ENCODE results near the gene RTP3. TPM values are rescaled to one million over a fixed set of nuclear protein-coding genes. Genes with fewer than 3 reads are reported as not detected.

Gene RTP3
- total and polyA plus RNA-seq, 2 of the 4 experiments (the other 2 are of a cell fraction): 0.18 to 0.26 TPM

DNA sequence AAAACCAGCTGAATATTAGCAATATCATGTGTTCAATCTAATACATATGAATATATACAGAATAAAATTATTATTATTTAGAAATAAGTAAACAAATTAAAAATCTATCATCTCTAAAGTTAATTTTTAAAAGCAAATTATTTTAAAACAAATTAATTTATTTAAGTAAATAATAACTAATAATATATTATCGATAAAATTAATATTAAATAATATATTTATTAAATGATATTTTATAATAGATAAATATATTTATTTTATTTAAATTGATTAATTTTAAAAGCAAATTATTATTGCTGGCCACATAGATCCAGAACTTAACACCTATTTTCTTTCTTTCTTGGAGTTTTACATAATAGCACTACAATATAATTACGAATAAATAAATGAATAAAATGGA, 22.2 kb downstream of the RTP3 start:
- in situ Hi-C loops (cut with MboI; ENCODE audit: low sequenced_read_pairs) (no loop called here), dilution Hi-C loops (cut with HindIII; ENCODE audit: low sequenced_read_pairs, unreplicated experiment) (no loop called here), intact Hi-C loops (cut with micrococcal nuclease) (no loop called here)
- no peaks in the 10 kb centered on the region for H3K27me3 ChIP-seq (ENCODE audit: control insufficient read depth, insufficient read depth, low read length)
- no peak overlapping the region for H4K91ac ChIP-seq (ENCODE audit: insufficient read depth, low read depth, low read length)
- no peak overlapping the region for H2AK9ac ChIP-seq (replicated peaks; ENCODE audit: low read depth, low read length, poor library complexity)
- POLR2A ChIA-PET (ENCODE audit: unreplicated experiment): no interaction called here
- H2BK20ac ChIP-seq (ENCODE audit: low read depth, low read length): no peak overlapping the region
- no peak overlapping the region for H3K18ac ChIP-seq (ENCODE audit: low read depth, low read length)
- H4K8ac ChIP-seq (ENCODE audit: low read depth in 2 of 2, low read length in 2 of 2): no peak overlapping the region
- H4K20me1 ChIP-seq (ENCODE audit: insufficient read depth, low read length): no peaks in the 10 kb centered on the region
- H3K36me3 ChIP-seq (ENCODE audit: control insufficient read depth, insufficient read depth, low read length): peaks cover 2% of the 10 kb centered on the region; the same call in 1 of the 2 replicates
- no peak overlapping the region for H3K4me2 ChIP-seq (ENCODE audit: low read depth, low read length)
- H2BK5ac ChIP-seq (ENCODE audit: low read depth, low read length, poor library complexity, severe bottlenecking): no peak overlapping the region
- H3K9me1 ChIP-seq (ENCODE audit: insufficient read depth, low read length): peaks cover 12% of the 10 kb centered on the region
- no peaks in the 10 kb centered on the region for H3K9me3 ChIP-seq (ENCODE audit: control insufficient read depth, insufficient read depth, low read length)
- H3K14ac ChIP-seq (replicated peaks; ENCODE audit: low read depth, low read length): no peak overlapping the region
- CTCF ChIA-PET: no interaction called here
- H3K79me1 ChIP-seq (ENCODE audit: low read depth in 1 of 2, low read length in 2 of 2): no peaks in the 10 kb centered on the region
- ATAC-seq (ENCODE audit: low read depth) (no peak), DNase-seq (no peak)
- no peak overlapping the region for H4K5ac ChIP-seq (ENCODE audit: low read depth, low read length)
- H3K4me1 ChIP-seq (ENCODE audit: control insufficient read depth, insufficient read depth, low read length): peaks cover 7% of the 10 kb centered on the region
- H2BK15ac ChIP-seq (ENCODE audit: low read depth, low read length): no peak overlapping the region
- no CpG with 5 or more reads among the region's 2 CpGs for WGBS, 2 experiments (ENCODE audit: extremely low coverage in 2 of 2, insufficient read length in 1 of 2)
- no peak overlapping the region for H3K4me3 ChIP-seq (ENCODE audit: insufficient read depth, low read depth, low read length)
- H3K27ac ChIP-seq (ENCODE audit: insufficient read depth, low read length): no peak overlapping the region
- H3K23ac ChIP-seq (ENCODE audit: low read depth, low read length): no peak overlapping the region
- H2BK120ac ChIP-seq (ENCODE audit: low read depth, low read length): no peak overlapping the region
- no peak overlapping the region for H3K9ac ChIP-seq (ENCODE audit: low read depth, low read length)
- H2AK5ac ChIP-seq (ENCODE audit: low read depth, low read length): no peak overlapping the region
- BruUV-seq (replicated peaks): no TSS peak
- TF ChIP-seq NFE2L2 (IDR thresholded peaks at IDR 0.05; ENCODE audit: low read depth, low read length): no peak
- TF ChIP-seq FOS (IDR thresholded peaks at IDR 0.05; ENCODE audit: low read depth, low read length): no peak
- TF ChIP-seq CEBPB (IDR thresholded peaks at IDR 0.05; ENCODE audit: low read depth, low read length): no peak
- no peak for TF ChIP-seq BHLHE40 (IDR thresholded peaks at IDR 0.05; ENCODE audit: low read depth, low read length)
- TF ChIP-seq SMC3 (IDR thresholded peaks at IDR 0.05; ENCODE audit: low read depth, low read length): no peak
- no peak for TF ChIP-seq MAFK (IDR thresholded peaks at IDR 0.05; ENCODE audit: low read depth, low read length)
- TF ChIP-seq, protein P1, sequence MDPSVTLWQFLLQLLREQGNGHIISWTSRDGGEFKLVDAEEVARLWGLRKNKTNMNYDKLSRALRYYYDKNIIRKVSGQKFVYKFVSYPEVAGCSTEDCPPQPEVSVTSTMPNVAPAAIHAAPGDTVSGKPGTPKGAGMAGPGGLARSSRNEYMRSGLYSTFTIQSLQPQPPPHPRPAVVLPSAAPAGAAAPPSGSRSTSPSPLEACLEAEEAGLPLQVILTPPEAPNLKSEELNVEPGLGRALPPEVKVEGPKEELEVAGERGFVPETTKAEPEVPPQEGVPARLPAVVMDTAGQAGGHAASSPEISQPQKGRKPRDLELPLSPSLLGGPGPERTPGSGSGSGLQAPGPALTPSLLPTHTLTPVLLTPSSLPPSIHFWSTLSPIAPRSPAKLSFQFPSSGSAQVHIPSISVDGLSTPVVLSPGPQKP (IDR thresholded peaks at IDR 0.05; ENCODE audit: borderline replicate concordance, low read depth, low read length): no peak
- TF ChIP-seq POLR2A (IDR thresholded peaks at IDR 0.05; ENCODE audit: low read depth, low read length): no peak
- TF ChIP-seq MAZ (IDR thresholded peaks at IDR 0.05; ENCODE audit: borderline replicate concordance, low read depth, low read length): no peak
- no peak for TF ChIP-seq CHD1 (IDR thresholded peaks at IDR 0.05; ENCODE audit: low read depth, low read length)
- TF ChIP-seq, protein P2, sequence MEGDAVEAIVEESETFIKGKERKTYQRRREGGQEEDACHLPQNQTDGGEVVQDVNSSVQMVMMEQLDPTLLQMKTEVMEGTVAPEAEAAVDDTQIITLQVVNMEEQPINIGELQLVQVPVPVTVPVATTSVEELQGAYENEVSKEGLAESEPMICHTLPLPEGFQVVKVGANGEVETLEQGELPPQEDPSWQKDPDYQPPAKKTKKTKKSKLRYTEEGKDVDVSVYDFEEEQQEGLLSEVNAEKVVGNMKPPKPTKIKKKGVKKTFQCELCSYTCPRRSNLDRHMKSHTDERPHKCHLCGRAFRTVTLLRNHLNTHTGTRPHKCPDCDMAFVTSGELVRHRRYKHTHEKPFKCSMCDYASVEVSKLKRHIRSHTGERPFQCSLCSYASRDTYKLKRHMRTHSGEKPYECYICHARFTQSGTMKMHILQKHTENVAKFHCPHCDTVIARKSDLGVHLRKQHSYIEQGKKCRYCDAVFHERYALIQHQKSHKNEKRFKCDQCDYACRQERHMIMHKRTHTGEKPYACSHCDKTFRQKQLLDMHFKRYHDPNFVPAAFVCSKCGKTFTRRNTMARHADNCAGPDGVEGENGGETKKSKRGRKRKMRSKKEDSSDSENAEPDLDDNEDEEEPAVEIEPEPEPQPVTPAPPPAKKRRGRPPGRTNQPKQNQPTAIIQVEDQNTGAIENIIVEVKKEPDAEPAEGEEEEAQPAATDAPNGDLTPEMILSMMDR (conservative IDR thresholded peaks at IDR 0.05; ENCODE audit: low read depth, low read length): no peak
- no peak for TF ChIP-seq RCOR1 (IDR thresholded peaks at IDR 0.05; ENCODE audit: insufficient replicate concordance, low read length)
- no peak for TF ChIP-seq USF2 (IDR thresholded peaks at IDR 0.05; ENCODE audit: low read depth, low read length)
- no peak for TF ChIP-seq RAD21 (IDR thresholded peaks at IDR 0.05; ENCODE audit: low read length)
- no peak for TF ChIP-seq RFX5 (IDR thresholded peaks at IDR 0.05; ENCODE audit: low read depth, low read length)
- no peak for TF ChIP-seq MXI1 (IDR thresholded peaks at IDR 0.05; ENCODE audit: borderline replicate concordance, low read depth, low read length)
- H2AFZ ChIP-seq (replicated peaks; ENCODE audit: low read length, poor library complexity): no peak overlapping the region
- no peak overlapping the region for H3K4ac ChIP-seq (ENCODE audit: low read depth, low read length)
- H3K56ac ChIP-seq (ENCODE audit: extremely low read depth, insufficient read depth, low read length): no peak overlapping the region

Data from IMR-90 (cell line).